ENCODE results near the gene EVL.

DNA sequence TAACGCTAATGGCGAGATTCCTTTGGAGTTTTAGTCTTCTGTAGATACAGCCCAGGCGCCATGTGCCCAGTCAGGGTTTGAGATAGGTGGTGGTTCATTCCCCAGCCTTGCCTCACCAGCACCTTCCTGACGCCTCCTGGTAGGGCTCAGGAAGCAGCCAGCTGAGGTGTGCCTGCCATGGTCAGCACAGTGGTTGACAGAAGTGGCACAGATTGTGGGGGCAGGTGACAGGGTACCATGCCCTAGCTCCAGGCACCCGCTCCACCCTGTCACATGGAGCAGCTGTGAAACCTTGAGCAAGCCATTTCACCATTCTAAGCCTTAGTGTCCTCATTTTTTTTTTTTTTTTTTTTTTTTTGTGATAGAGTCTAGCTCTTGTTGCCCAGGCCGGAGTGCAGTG lies 45.6 kb downstream of the EVL start:
- TF ChIP-seq, protein P1, sequence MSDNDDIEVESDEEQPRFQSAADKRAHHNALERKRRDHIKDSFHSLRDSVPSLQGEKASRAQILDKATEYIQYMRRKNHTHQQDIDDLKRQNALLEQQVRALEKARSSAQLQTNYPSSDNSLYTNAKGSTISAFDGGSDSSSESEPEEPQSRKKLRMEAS (IDR thresholded peaks at IDR 0.05; ENCODE audit: low read depth, low read length), result no peak
- TF ChIP-seq, protein P2, sequence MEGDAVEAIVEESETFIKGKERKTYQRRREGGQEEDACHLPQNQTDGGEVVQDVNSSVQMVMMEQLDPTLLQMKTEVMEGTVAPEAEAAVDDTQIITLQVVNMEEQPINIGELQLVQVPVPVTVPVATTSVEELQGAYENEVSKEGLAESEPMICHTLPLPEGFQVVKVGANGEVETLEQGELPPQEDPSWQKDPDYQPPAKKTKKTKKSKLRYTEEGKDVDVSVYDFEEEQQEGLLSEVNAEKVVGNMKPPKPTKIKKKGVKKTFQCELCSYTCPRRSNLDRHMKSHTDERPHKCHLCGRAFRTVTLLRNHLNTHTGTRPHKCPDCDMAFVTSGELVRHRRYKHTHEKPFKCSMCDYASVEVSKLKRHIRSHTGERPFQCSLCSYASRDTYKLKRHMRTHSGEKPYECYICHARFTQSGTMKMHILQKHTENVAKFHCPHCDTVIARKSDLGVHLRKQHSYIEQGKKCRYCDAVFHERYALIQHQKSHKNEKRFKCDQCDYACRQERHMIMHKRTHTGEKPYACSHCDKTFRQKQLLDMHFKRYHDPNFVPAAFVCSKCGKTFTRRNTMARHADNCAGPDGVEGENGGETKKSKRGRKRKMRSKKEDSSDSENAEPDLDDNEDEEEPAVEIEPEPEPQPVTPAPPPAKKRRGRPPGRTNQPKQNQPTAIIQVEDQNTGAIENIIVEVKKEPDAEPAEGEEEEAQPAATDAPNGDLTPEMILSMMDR (IDR thresholded peaks at IDR 0.05; ENCODE audit: low read depth, low read length), result no peak
- TF ChIP-seq POLR2A (IDR thresholded peaks at IDR 0.05; ENCODE audit: extremely low read depth, insufficient read length) (no peak), MYC (IDR thresholded peaks at IDR 0.05; ENCODE audit: low read depth, low read length) (no peak)
